Adipocyte (in vitro differentiated cells): ENCODE measurements around the gene FXYD2.
A peak's percentile ranks its signal among the peaks of the same experiment; 100 is the strongest.

Experiments used
- DNase-seq: peaks from one replicate; pipeline ENCODE4 v3.0.0-alpha.2; 2015; ENCODE audit warnings: low read depth
- H3K27me3 ChIP-seq: replicated peaks from 2 replicates; pipeline ENCODE4 v1.7.0; 2013; ENCODE audit warnings: mild to moderate bottlenecking, low read length, moderate library complexity; ENCODE audit not compliant: control insufficient read depth, insufficient read depth
- H3K36me3 ChIP-seq: 2 replicates; pipeline ENCODE4 v1.7.0; 2013; ENCODE audit warnings: low read length, mild to moderate bottlenecking, moderate library complexity; ENCODE audit not compliant: control insufficient read depth, insufficient read depth, severe bottlenecking
- H3K4me1 ChIP-seq: 2 replicates; pipeline ENCODE4 v1.7.0; 2013; ENCODE audit warnings: mild to moderate bottlenecking, low read length, moderate library complexity; ENCODE audit not compliant: control insufficient read depth, insufficient read depth
- H3K4me3 ChIP-seq: 2 replicates; pipeline ENCODE4 v1.7.0; 2013; ENCODE audit warnings: mild to moderate bottlenecking, low read length, moderate library complexity
- H3K9ac ChIP-seq: 2 replicates; pipeline ENCODE4 v1.7.0; 2013; ENCODE audit warnings: mild to moderate bottlenecking, low read length, moderate library complexity
- H3K9me3 ChIP-seq: 2 replicates; pipeline ENCODE4 v1.7.0; 2013; ENCODE audit warnings: mild to moderate bottlenecking, low read length, moderate library complexity; ENCODE audit not compliant: control insufficient read depth

Gene FXYD2

GRCh38 chr11:117855912-117856651 is 31.5 kb upstream of the FXYD2 start:
- Histone ChIP-seq H3K36me3 (no peaks in the 10 kb centered on the region), H3K4me1 (no peaks in the 10 kb centered on the region), H3K9me3 (peaks cover 20% of the 10 kb centered on the region), H3K9ac (no peak overlapping the region), H3K27me3 (peaks cover 10% of the 10 kb centered on the region), H3K4me3 (no peak overlapping the region)
- no peak for DNase-seq

DNA sequence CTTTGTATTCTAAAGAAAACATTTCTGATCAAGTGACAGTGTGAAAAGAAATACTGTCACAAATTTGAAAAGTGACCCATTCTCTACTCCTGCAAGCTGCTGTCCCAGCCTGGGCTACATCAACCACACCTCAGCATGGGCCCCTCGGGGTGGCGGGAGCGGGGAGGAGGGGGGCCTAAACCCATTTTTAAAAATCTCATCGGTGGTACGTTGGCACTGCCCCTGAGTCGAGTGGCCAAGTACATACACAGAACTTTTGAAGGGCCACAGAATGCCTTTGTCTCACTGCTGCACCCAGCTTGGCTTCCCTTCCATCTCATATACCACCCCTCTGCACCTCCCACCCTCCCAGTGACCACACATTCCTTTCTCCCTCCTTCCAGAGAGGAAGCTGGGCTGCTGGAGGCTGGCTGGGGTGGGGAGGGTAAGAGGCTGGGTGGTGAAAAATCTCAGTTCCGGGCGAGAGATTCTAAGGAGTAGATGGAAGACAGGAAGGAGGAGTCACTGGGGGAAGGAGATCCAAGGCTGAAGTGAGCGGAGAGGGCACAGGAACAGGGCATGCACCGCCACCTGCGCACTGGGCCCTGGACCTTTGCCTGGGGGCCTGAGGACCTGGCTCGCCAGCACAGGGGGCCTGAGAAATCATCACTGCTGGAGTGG is 30.8 kb upstream of the FXYD2 start:
- Histone ChIP-seq H3K27me3 (peaks cover 7% of the 10 kb centered on the region), H3K9me3 (peaks cover 20% of the 10 kb centered on the region), H3K4me1 (no peaks in the 10 kb centered on the region), H3K4me3 (no peak overlapping the region), H3K36me3 (no peaks in the 10 kb centered on the region), H3K9ac (no peak overlapping the region)
- no peak for DNase-seq

- Histone ChIP-seq H3K4me1 (no peaks in the 10 kb centered on the region), H3K4me3 (no peak overlapping the region), H3K27me3 (peaks cover 7% of the 10 kb centered on the region), H3K9me3 (peaks cover 20% of the 10 kb centered on the region), H3K9ac (no peak overlapping the region), H3K36me3 (no peaks in the 10 kb centered on the region)
- DNase-seq = no peak
Measured at GRCh38 chr11:117852309-117852708, 27.8 kb upstream of the FXYD2 start.

DNA sequence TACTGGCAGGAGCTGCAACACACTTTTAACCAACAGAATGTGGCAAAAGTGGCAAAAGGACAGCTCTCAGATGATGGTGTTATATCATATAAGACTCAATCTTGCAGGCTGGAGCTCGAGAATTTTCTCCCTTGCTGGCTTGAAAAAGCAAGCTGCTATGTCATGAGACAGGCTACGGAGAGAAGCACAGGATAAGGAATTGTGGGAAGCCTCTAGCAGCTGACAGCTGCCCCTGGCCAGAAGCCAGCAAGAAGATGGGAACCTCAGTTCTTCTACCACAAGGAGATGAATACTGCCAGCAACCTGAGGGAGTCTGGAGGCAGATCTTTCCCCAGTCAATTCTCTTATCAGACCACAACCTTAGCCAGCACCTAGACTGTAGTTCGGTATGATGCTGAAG is 27.3 kb upstream of the FXYD2 start:
- H3K9ac ChIP-seq = no peak overlapping the region
- DNase-seq = no peak
- no peak overlapping the region for H3K4me3 ChIP-seq
- H3K36me3 ChIP-seq = no peaks in the 10 kb centered on the region
- H3K4me1 ChIP-seq = no peaks in the 10 kb centered on the region
- H3K9me3 ChIP-seq = peaks cover 20% of the 10 kb centered on the region
- H3K27me3 ChIP-seq = peaks cover 7% of the 10 kb centered on the region

DNA sequence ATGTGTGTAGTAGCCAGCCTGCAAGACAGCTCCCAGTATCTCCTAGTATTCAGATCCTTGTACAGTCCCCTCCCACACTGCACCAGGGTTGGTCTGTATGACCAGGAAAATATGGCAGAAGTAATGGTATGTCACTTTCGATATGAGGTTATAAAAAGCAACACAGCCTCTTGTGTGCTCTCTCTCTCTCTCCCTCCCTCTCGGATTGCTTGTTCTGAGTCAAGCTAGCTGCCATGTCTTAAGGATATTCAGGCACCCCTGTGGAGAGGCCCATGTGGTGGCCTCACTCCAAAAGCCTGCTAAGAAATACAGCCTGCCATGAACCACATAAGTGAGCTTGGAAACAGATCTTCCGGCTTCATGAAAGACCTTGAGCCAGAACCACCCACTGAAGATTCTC is 26.6 kb upstream of the FXYD2 start:
- H3K36me3 ChIP-seq = no peaks in the 10 kb centered on the region
- no peak overlapping the region for H3K9ac ChIP-seq
- DNase-seq = no peak
- peaks cover 20% of the 10 kb centered on the region for H3K9me3 ChIP-seq
- peaks cover 5% of the 10 kb centered on the region for H3K27me3 ChIP-seq
- H3K4me3 ChIP-seq = no peak overlapping the region
- H3K4me1 ChIP-seq = no peaks in the 10 kb centered on the region

DNA sequence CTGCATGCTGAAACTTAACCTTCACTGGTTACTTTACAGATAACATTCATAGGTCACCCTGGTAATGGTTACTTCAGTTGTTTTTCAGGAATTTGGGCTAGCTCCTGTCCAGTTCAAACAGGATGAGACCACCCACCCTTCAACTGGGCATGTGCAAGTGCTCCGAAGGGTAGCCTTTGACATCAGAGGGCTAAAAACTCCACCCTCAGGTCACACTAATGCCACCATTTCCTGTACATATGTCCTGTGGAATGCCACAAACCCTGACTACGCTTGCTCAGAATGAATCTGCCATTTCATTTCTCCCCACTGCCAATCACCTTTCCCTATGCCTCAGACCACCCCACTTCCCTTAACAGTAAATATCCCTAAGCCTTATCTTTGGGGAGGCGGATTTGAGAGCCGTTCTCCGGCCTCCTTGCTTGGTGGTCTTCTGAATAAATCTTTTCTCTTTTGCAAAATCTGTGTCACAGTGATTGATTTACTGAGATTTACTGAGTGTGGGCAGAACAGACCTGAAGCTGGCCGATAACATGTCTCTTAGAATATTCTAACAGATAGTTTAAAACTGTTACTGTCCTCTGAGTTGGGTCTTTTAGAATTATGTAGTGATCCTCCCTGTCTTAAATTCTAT is 25.4 kb upstream of the FXYD2 start:
- no peaks in the 10 kb centered on the region for H3K36me3 ChIP-seq
- no peaks in the 10 kb centered on the region for H3K27me3 ChIP-seq
- H3K4me1 ChIP-seq = no peaks in the 10 kb centered on the region
- no peak for DNase-seq
- peaks cover 20% of the 10 kb centered on the region for H3K9me3 ChIP-seq
- H3K9ac ChIP-seq = no peak overlapping the region
- no peak overlapping the region for H3K4me3 ChIP-seq

DNA sequence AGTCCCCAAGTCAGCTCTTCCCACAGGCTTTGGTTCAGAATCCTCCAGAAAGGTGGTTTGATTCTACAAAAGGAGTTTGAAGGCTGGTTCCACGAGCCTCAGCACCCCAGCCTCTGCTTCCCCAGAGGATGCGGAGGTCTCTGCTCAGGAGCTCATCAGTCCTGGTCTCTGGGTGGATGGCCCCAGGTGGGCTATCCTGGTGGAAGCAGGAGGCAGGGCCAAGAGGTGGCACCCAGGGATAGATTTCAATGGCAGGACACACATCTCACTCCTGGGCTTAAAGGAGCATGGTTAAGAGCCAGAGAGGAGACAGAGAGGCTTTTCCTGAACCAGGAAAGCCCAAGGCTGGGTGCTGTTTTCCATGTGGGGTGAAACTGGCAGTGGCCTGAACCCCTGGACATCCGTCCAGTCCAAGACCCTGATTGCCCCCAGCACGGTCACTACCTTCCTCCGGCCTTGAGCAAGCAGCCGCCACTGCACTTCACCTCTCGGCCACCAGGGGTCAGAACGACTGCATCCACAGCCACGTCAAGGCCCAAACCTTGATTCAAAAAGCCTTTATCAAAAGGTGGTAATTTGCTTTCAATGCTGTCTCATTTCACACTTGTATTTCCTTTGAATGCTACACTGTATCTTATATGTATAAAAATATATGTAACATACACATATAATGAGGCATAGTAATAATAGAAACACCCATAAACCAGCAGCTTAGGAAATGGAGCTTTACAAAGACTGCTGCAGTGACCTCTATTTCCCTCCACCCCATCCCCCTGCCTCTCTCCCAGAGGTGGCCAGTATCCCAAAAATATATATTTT is 19.3 kb upstream of the FXYD2 start:
- Histone ChIP-seq H3K4me3 (no peak overlapping the region), H3K27me3 (peaks cover 27% of the 10 kb centered on the region), H3K9me3 (no peaks in the 10 kb centered on the region), H3K9ac (no peak overlapping the region), H3K4me1 (peaks cover 2% of the 10 kb centered on the region), H3K36me3 (no peaks in the 10 kb centered on the region)
- peak; percentile 85 for DNase-seq

- peaks cover 2% of the 10 kb centered on the region for H3K4me1 ChIP-seq
- peaks cover 27% of the 10 kb centered on the region for H3K27me3 ChIP-seq
- no peaks in the 10 kb centered on the region for H3K9me3 ChIP-seq
- H3K4me3 ChIP-seq = no peak overlapping the region
- no peak overlapping the region for H3K9ac ChIP-seq
- DNase-seq = no peak
- no peaks in the 10 kb centered on the region for H3K36me3 ChIP-seq
Measured at GRCh38 chr11:117842131-117842941, 17.8 kb upstream of the FXYD2 start.

GRCh38 chr11:117841551-117842031 is 17.0 kb upstream of the FXYD2 start:
- Histone ChIP-seq H3K4me1 (peaks cover 2% of the 10 kb centered on the region), H3K9ac (no peak overlapping the region), H3K27me3 (peaks cover 34% of the 10 kb centered on the region), H3K9me3 (no peaks in the 10 kb centered on the region), H3K4me3 (no peak overlapping the region), H3K36me3 (no peaks in the 10 kb centered on the region)
- DNase-seq = no peak

- no peak for DNase-seq
- H3K27me3 ChIP-seq = peaks cover 34% of the 10 kb centered on the region
Measured at GRCh38 chr11:117840881-117841550, 16.5 kb upstream of the FXYD2 start.

More at GRCh38 chr11:117840881-117841550, 16.5 kb upstream of the FXYD2 start:
- no peaks in the 10 kb centered on the region for H3K9me3 ChIP-seq
- no peak overlapping the region for H3K4me3 ChIP-seq
- no peak overlapping the region for H3K9ac ChIP-seq
- H3K36me3 ChIP-seq = no peaks in the 10 kb centered on the region
- H3K4me1 ChIP-seq = peaks cover 2% of the 10 kb centered on the region
